ENCODE measurements around the gene KRT81.

GRCh38 chr12:52250048-52250990 lies 41.0 kb downstream of the KRT81 start:
- TF ChIP-seq CTCF (IDR thresholded peaks at IDR 0.05; ENCODE audit: insufficient read depth, low read depth, low read length) (no peak), EZH2 (IDR thresholded peaks at IDR 0.05; ENCODE audit: insufficient read depth, low read length) (peak; percentile 51)

Measured in astrocyte (in vitro differentiated cells and primary cell).